Frontal cortex (tissue), 4 donors: Measurements from ENCODE around the gene PPP1R12A. TPM values are rescaled to one million over a fixed set of nuclear protein-coding genes. Genes with fewer than 3 reads are reported as not detected.

Source experiments
- DNase-seq, 2 donors: peaks; one replicate each; pipeline ENCODE4 v3.0.0; 2012; ENCODE audit warnings: low spot score in 2 of 2
- FAIRE-seq: peaks from 2 replicates; lab custom pipeline; 2012; peaks lifted over from hg19 to GRCh38; lab: Jason Lieb, UNC
- total RNA-seq: library from RNA; depleted of rRNA; stranded (reverse); fragments of >200 nt; gene quantifications from one replicate; pipeline ENCODE4 v1.2.3, GENCODE V29; 2014
- donor health status: control.
- donor health status: control.
- donor health status: control.

Gene PPP1R12A
- total RNA-seq, 1 donor from 2014 or later = 181 TPM

GRCh38 chr12:79782172-79782900 is 152.6 kb downstream of the PPP1R12A start:
- peak; percentile 28 for FAIRE-seq
- no peak for DNase-seq

- FAIRE-seq = no peak
Observed at GRCh38 chr12:79778802-79779448, 156.0 kb downstream of the PPP1R12A start.

GRCh38 chr12:79776111-79776510 is 158.8 kb downstream of the PPP1R12A start:
- DNase-seq (no peak), FAIRE-seq (peak; percentile 57)

More at GRCh38 chr12:79778802-79779448, 156.0 kb downstream of the PPP1R12A start:
- DNase-seq = no peak

DNA sequence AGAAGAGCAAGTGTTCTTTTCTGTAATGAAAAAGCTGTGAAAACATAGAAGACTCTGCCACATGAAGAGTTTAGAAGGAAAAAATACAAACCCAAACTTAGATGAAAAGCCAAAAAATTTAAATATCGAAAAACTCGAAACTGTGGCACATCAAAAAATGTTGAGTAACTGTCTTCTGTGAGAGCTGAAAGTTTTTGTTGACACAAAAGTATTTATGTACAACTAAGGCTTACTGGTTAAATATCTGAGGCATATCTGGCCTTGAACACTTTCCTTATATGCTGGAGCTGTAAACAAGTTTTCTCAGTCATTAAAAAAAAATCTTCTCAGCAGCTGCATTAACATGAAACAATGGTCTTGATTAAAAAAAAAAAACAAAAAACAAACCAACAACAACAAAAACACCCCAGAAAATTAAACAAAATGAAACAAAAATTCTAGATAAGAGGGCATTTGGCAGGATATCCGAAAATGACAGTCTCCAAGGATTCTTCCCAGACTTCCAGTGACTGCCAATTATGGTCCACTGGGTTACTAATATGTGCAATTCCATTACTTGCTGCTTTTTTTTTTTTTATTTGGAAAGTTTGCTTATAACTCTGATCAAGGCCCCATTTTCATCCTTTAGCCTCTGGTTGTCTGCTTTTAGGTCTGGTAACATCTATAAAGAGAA is 159.4 kb downstream of the PPP1R12A start:
- no peak for DNase-seq
- no peak for FAIRE-seq

DNA sequence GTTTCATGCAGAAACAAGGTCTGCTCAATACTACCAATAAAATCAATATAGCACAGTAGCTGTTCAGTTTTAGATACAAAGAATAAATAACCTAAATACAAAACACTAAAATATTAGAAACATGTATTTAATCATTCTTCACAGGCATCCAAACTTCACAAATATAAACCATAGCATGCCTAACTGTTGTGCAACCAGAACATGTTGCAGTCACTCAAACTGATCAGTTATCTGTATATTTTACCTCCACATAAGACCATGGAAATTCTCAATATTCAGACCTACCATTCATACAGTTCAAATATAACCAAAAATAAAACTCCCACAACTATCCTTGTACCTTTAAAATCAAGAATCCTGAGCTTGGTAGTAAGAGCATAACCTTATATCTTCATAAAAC is 161.0 kb downstream of the PPP1R12A start:
- FAIRE-seq = no peak

GRCh38 chr12:79769860-79770485 is 164.9 kb downstream of the PPP1R12A start:
- DNase-seq (no peak), FAIRE-seq (no peak)

More for the DNA sequence above, 161.0 kb downstream of the PPP1R12A start:
- DNase-seq = no peak

DNA sequence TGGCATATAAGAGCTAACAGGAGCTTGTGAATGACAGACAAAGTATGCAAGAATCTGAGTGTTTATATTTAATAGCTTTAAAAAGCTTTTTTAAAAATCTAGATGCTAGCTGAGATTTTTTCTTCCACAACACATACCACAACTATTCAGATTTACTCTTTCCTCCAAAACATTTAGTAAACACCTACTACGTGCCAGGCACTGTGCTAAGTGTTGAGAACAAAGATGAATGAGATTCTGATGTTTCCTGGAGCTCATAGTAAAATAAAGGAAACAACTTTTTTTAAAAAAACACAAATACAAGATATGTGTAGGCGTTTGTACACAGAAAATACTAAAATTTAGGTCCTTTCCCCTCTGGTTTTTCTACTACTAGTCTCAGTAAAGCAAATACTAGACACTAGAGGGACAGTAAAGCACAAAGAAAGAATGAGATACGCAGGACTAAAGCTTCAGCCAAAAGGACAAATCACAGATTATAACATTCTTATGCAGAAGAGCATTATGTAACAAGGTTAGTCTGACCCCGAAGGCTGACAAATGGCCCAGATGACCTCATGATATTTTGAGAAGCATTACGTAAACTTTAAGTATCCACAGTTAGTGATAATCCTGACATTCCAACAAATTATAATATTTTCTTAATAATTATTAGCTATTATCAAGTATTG is 165.6 kb downstream of the PPP1R12A start:
- DNase-seq (no peak), FAIRE-seq (no peak)

GRCh38 chr12:79766705-79767464 is 168.0 kb downstream of the PPP1R12A start:
- no peak for FAIRE-seq
- no peak for DNase-seq

DNA sequence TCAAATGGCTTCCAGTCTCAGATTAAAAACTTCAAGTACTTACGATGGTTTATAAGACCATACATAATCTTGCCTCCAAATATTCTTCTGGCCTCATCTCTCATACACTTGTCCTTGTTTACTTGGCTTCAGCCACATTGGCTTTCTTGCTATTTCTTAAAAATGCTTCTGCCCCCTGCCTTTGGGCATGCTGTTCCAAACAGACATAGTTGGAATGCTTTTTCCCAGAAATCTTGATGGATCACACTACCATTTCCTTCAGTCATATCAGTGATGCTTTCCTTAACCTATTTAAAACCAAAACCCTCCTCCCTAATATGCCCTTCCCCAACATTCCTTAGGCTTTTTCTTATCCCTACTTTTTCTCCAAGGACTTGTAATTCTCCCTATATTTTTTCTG is 169.7 kb downstream of the PPP1R12A start:
- FAIRE-seq (no peak), DNase-seq (no peak)

- DNase-seq = no peak
- no peak for FAIRE-seq
Observed at GRCh38 chr12:79764641-79765040, 170.3 kb downstream of the PPP1R12A start.

DNA sequence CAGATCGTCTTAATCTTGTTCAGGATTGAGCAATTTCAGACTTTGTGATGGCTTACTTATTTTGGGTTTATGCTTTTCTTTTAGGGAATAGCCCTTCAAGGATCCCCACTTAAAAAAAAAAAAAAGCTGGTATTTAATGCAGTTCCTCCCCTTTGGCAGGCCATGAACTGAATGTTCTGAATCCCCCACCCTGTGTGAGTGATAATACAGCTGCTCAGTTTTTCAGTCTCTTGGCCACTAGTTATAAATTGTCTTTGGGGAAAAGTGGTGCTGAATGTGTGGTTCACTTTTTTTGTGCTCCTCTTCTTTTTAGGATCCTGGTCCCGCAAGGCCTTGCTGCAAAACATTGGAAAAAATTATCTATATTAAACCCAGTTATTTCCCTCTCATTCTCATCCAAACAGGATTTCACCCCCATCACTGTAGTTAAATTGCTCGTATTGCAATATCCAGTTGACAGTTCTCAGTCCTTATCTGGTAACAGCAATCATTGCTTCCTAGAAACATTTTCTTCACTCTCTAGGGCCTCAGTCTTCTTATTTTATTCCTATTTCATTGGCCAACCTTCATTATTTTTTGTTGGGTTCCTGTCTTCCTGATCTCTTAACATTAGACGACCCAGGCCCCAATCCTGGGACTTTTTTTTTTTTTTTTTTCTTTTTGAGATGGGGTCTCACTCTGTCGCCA is 171.0 kb downstream of the PPP1R12A start:
- FAIRE-seq = no peak

DNA sequence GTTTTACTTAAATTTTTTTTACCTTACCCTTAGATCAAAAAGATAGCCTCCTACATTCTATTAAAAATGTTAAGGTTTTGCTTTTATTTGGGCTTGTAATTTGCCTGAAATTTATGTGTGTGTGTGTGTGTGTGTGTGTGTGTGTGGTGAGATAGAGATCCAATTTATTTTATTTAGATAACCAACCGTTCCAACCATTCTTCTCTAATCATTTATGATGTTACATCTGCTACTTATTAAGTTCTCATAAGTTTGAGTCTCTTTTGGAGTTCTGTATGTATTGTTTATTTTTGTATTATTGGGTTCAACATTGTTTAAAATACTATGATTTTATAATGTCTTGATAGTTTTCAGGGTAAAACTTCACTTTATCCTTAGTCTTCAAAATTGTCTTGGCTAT is 173.6 kb downstream of the PPP1R12A start:
- FAIRE-seq = no peak

More for the DNA sequence above, 171.0 kb downstream of the PPP1R12A start:
- no peak for DNase-seq

DNA sequence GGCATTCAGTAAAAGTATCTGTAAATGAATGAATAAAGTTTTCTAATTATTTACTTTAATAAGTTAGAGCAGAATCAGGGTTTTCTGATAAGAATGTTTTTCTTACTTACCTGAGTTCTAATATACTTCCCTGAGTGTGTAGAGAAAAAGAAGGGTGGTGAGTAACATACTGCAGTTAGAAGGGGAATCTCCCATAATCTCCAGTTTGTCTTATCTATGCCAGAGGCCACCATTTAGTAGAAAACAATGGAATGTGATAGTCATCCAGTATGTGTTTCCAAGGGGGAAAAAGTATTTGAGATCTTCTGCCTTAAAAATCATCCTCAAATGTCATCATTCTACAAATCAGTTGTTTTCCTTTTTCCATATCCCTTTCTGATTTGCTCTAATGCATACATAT is 187.6 kb downstream of the PPP1R12A start:
- DNase-seq (no peak), FAIRE-seq (no peak)

More for the DNA sequence above, 173.6 kb downstream of the PPP1R12A start:
- DNase-seq = no peak

- DNase-seq = peak in 1 of 2 donors; percentile 16
- no peak for FAIRE-seq
Observed at GRCh38 chr12:79737875-79738718, 196.8 kb downstream of the PPP1R12A start.

- FAIRE-seq (no peak), DNase-seq (no peak)
Observed at GRCh38 chr12:79732638-79733037, 202.3 kb downstream of the PPP1R12A start.

- DNase-seq (no peak), FAIRE-seq (no peak)
Observed at GRCh38 chr12:79725987-79726386, 208.9 kb downstream of the PPP1R12A start.
